Tongue (tissue), 2 donors: Measurements from ENCODE around the gene ANXA4. TPM values are rescaled to one million over a fixed set of nuclear protein-coding genes. Genes with fewer than 3 reads are reported as not detected.
"Not testable (repeated sequence)": the region's sequence is repeated elsewhere in the genome, so short reads cannot be mapped to it uniquely, and the experiment has no call there.

Source experiments
- DNase-seq: peaks from one replicate; pipeline ENCODE4 v3.0.0-alpha.2; 2015
- total RNA-seq: library from RNA; depleted of rRNA; stranded (reverse); fragments of >200 nt; gene quantifications from one replicate; pipeline ENCODE4 v1.2.3, GENCODE V29; 2014

ANXA4 gene
- total RNA-seq, 1 donor from 2014 or later = 29.5 TPM

GRCh38 chr2:69779258-69780001, 37.5 kb downstream of the ANXA4 start:
- peak; percentile 33 for DNase-seq

- DNase-seq = no peak
Observed at GRCh38 chr2:69780921-69781320, 39.0 kb downstream of the ANXA4 start.

GRCh38 chr2:69781321-69782248, 39.7 kb downstream of the ANXA4 start:
- DNase-seq = peak; percentile 26

GRCh38 chr2:69784228-69784627, 42.3 kb downstream of the ANXA4 start:
- DNase-seq = no peak

GRCh38 chr2:69785358-69785757, 43.4 kb downstream of the ANXA4 start:
- no peak for DNase-seq

- no peak for DNase-seq
Observed at GRCh38 chr2:69786052-69786560, 44.2 kb downstream of the ANXA4 start.

- DNase-seq = peak; percentile 56
Observed at GRCh38 chr2:69789175-69789721, 47.3 kb downstream of the ANXA4 start.

GRCh38 chr2:69789772-69790600, 48.1 kb downstream of the ANXA4 start:
- DNase-seq = peak; percentile 60

- DNase-seq = no peak
Observed at GRCh38 chr2:69790601-69790959, 48.6 kb downstream of the ANXA4 start.

GRCh38 chr2:69791045-69791444, 49.1 kb downstream of the ANXA4 start:
- DNase-seq = peak; percentile 24

GRCh38 chr2:69796174-69796573, 54.2 kb downstream of the ANXA4 start:
- no peak for DNase-seq

GRCh38 chr2:69797235-69797634, 55.3 kb downstream of the ANXA4 start:
- DNase-seq = no peak

GRCh38 chr2:69797836-69798289, 55.9 kb downstream of the ANXA4 start:
- DNase-seq = no peak

- no peak for DNase-seq
Observed at GRCh38 chr2:69798290-69798908, 56.5 kb downstream of the ANXA4 start.

- DNase-seq = no peak
Observed at GRCh38 chr2:69798909-69799526, 57.1 kb downstream of the ANXA4 start.

- no peak for DNase-seq
Observed at GRCh38 chr2:69801745-69802290, 59.9 kb downstream of the ANXA4 start.

- not testable (repeated sequence) for DNase-seq
Observed at GRCh38 chr2:69802781-69803367, 60.9 kb downstream of the ANXA4 start.

GRCh38 chr2:69804416-69804815, 62.5 kb downstream of the ANXA4 start:
- no peak for DNase-seq

- DNase-seq = no peak
Observed at GRCh38 chr2:69805887-69806286, 64.0 kb downstream of the ANXA4 start.
